Endothelial cell of umbilical vein (primary cell): ENCODE measurements around the gene TYW1.

Source experiments
- CTCF ChIP-seq, 2 donors: IDR thresholded peaks; 1 replicate in 1 of 2; 2 replicates in 1 of 2; pipeline ENCODE4 v1.5.1; 2011; ENCODE audit warnings: low read length in 2 of 2, mild to moderate bottlenecking in 2 of 2, moderate library complexity in 2 of 2, control low read depth in 1 of 2, inconsistent platforms in 1 of 2, low read depth in 1 of 2; ENCODE audit not compliant: insufficient read depth in 1 of 2; ENCODE audit errors: extremely low read depth in 1 of 2
- EZH2 ChIP-seq: IDR thresholded peaks from 2 replicates; pipeline ENCODE4 v1.6.1; 2012; ENCODE audit warnings: borderline replicate concordance, low read depth, mild to moderate bottlenecking, moderate library complexity, low read length, inconsistent platforms; ENCODE audit not compliant: severe bottlenecking
- POLR2A ChIP-seq: IDR thresholded peaks from 2 replicates; pipeline ENCODE4 v1.6.1; 2012; ENCODE audit warnings: low read depth, mild to moderate bottlenecking, control low read depth, low read length
- POLR2AphosphoS5 ChIP-seq: IDR thresholded peaks from 2 replicates; pipeline ENCODE4 v1.6.1; 2012; ENCODE audit warnings: low read depth, mild to moderate bottlenecking, control low read depth, low read length, moderate library complexity; ENCODE audit not compliant: insufficient read depth

GRCh38 chr7:67019562-67020390 is 23.1 kb downstream of the TYW1 start:
- TF ChIP-seq CTCF (IDR thresholded peaks at IDR 0.05; ENCODE audit: extremely low read depth in 1 of 2, insufficient read depth in 1 of 2, low read depth in 1 of 2, low read length in 2 of 2) (no peak), POLR2AphosphoS5 (no peak), EZH2 (no peak), POLR2A (no peak)
